ENCODE results near the gene LCNL1. TPM values are rescaled to one million over a fixed set of nuclear protein-coding genes. Genes with fewer than 3 reads are reported as not detected.

LCNL1 gene
- total and polyA plus RNA-seq, 8 donors: 0.19 to 0.25 TPM; not detected in 6

DNA sequence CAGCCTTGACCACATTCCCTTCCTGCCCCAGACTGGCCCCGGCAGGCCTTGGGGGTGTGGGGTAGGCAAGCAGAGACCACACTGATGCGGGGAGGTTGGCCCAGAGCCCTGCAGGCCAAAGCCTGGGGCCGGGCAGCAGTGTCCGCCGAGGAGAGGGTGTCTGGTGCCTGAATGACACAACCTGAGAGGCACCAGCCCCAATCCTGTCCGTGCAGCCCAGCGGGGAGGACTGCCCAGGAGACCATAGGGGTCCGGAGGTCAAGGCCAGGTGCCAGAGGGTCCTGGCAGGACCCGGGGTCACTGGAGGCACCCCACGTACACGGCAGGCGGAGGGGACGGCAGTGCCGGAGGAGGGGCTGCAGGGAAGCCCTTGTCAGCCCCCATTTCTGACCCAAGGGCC is 11.0 kb upstream of the LCNL1 start:
- no peak overlapping the region for H3K4me3 ChIP-seq
- WGBS, 5 donors: 76 to 81% (median 79%) methylated on average over 11 to 14 of the region's 14 CpGs
- H3K27ac ChIP-seq: no peak overlapping the region
- H3K9me3 ChIP-seq: no peaks in the 10 kb centered on the region
- no peak for TF ChIP-seq POLR2AphosphoS5 (IDR thresholded peaks at IDR 0.05)
- no peak for TF ChIP-seq POLR2A (IDR thresholded peaks at IDR 0.05)
- H3K36me3 ChIP-seq: no peaks in the 10 kb centered on the region
- peaks cover 6 to 20% (median 13%) of the 10 kb centered on the region in 4 donors for H3K4me1 ChIP-seq
- peaks cover 0 to 23% (median 0%) of the 10 kb centered on the region in 3 donors for H3K27me3 ChIP-seq
- no peak for DNase-seq
- intact Hi-C loops (cut with DNase I; ENCODE audit: low total_unique reads): no loop called here

DNA sequence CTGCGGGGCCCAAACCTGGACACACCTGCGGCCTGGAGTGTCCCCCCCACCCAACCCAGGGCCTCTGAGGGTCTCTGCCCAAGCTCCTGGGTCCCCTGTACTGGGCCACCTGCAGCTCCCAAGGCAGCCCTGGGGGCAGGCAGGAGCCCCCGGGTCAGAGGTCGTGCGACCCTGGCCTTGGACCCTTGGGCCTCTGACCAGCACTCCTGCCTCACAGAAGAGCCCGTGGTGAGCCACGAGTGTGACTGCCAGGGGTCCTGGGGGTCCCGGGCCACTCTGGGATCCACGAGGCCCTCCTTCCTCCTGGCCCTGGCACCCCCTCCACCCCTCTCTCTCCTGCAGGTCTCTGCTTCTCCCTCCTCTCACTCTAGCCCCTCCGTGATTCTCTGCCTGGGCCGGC is 10.5 kb upstream of the LCNL1 start:
- DNase-seq: no peak
- intact Hi-C loops (cut with DNase I; ENCODE audit: low total_unique reads): no loop called here
- 58 to 84% (median 81%) methylated on average over 4 to 11 of the region's 11 CpGs for WGBS, 5 donors
- H3K27ac ChIP-seq: no peak overlapping the region
- H3K4me1 ChIP-seq: peaks cover 7 to 26% (median 15%) of the 10 kb centered on the region in 4 donors
- no peak overlapping the region for H3K4me3 ChIP-seq
- H3K36me3 ChIP-seq: no peaks in the 10 kb centered on the region
- peaks cover 0 to 24% (median 0%) of the 10 kb centered on the region in 3 donors for H3K27me3 ChIP-seq
- TF ChIP-seq, protein P1, sequence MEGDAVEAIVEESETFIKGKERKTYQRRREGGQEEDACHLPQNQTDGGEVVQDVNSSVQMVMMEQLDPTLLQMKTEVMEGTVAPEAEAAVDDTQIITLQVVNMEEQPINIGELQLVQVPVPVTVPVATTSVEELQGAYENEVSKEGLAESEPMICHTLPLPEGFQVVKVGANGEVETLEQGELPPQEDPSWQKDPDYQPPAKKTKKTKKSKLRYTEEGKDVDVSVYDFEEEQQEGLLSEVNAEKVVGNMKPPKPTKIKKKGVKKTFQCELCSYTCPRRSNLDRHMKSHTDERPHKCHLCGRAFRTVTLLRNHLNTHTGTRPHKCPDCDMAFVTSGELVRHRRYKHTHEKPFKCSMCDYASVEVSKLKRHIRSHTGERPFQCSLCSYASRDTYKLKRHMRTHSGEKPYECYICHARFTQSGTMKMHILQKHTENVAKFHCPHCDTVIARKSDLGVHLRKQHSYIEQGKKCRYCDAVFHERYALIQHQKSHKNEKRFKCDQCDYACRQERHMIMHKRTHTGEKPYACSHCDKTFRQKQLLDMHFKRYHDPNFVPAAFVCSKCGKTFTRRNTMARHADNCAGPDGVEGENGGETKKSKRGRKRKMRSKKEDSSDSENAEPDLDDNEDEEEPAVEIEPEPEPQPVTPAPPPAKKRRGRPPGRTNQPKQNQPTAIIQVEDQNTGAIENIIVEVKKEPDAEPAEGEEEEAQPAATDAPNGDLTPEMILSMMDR (IDR thresholded peaks at IDR 0.05): no peak
- TF ChIP-seq EP300 (IDR thresholded peaks at IDR 0.05) (no peak), POLR2A (IDR thresholded peaks at IDR 0.05) (no peak), POLR2AphosphoS5 (IDR thresholded peaks at IDR 0.05) (no peak)
- H3K9me3 ChIP-seq: no peaks in the 10 kb centered on the region

DNA sequence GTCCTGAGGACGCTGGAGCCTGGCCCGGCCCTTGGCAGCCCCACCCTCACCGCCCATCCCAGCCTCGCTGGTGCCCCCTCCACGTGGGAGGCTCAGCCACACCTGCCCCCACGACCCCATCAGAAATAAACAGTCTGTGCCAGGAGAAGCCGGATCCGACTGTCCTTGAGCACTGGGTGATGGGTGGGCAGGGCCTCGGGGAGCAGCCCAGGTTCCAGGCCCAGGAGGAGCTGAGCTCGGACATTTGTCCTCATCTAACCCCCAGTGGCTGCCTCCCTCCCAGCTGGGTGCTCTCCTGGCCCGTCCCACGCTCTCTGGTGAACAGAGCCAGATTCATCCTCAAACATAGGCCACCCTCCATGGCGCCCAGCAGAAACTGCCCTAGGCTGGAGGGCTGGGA is 10.1 kb upstream of the LCNL1 start:
- Histone ChIP-seq H3K4me3 (no peak overlapping the region), H3K9me3 (no peaks in the 10 kb centered on the region), H3K36me3 (no peaks in the 10 kb centered on the region), H3K4me1 (peaks cover 11 to 30% (median 18%) of the 10 kb centered on the region in 4 donors), H3K27ac (no peak overlapping the region), H3K27me3 (peaks cover 0 to 27% (median 2%) of the 10 kb centered on the region in 3 donors)
- intact Hi-C loops (cut with DNase I; ENCODE audit: low total_unique reads): no loop called here
- no peak for TF ChIP-seq POLR2A (IDR thresholded peaks at IDR 0.05)
- no peak for TF ChIP-seq POLR2AphosphoS5 (IDR thresholded peaks at IDR 0.05)
- TF ChIP-seq EP300 (IDR thresholded peaks at IDR 0.05): no peak
- TF ChIP-seq, protein P1 (IDR thresholded peaks at IDR 0.05): no peak
- no peak for DNase-seq
- 54 to 71% (median 60%) methylated on average over 10 to 13 of the region's 13 CpGs for WGBS, 5 donors

DNA sequence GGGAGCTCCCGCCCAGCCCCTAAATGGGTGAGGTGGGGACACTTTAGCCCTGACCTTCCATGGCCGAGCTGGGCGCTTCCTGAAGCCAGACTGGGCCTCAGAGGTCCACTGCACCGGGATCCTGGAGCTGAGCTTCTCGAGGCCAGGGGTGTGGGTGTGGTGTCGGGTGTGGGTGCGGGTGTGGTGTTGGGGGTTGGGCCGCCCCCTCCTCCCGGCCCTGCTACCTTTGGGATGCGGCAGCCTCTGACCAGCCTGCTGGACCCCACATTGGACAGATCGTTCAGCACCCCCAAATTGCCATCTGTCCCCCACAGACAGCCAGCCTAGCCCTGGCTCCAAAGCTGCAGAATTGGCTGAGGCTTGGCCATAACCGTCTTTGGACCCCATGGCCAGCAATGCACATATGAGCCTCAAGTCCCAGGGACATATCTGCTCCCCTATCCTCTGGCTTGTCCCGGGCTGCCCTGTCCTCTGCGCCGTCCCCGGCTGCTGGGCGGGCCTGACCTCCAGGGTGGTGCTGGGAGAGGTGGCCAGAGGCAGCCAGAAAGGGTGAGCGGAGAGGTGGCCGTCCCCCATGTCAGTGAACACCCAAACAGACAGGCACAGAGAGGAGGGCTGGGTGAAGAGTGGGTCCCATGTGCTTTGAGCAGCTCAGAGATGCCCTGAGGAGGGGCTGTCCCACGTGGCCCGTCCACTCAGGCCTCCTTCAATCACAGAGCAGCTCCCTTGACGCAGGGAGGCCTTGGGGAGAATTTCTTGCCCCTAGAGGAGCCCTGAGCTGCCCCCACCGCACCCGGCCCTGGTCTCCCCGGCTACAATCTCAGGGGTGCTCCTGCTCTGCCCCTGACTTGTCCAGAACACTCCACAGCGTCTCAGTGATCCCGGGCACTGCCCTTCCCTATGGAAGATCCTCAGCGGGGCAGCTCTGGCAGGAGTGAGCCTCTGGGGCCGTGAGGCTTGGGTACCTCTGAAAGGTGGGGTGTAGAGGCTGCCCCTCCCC is 8.9 kb upstream of the LCNL1 start:
- no peak overlapping the region for H3K27ac ChIP-seq
- H3K4me3 ChIP-seq: no peak overlapping the region
- H3K36me3 ChIP-seq: no peaks in the 10 kb centered on the region
- peaks cover 16 to 41% (median 27%) of the 10 kb centered on the region in 4 donors for H3K4me1 ChIP-seq
- no peak for DNase-seq
- H3K27me3 ChIP-seq: peaks cover 0 to 28% (median 6%) of the 10 kb centered on the region in 3 donors
- H3K9me3 ChIP-seq: no peaks in the 10 kb centered on the region
- intact Hi-C loops (cut with DNase I; ENCODE audit: low total_unique reads): no loop called here
- 80 to 86% (median 85%) methylated on average over 18 to 29 of the region's 29 CpGs for WGBS, 5 donors
- TF ChIP-seq, protein P1 (IDR thresholded peaks at IDR 0.05): no peak
- TF ChIP-seq EP300 (IDR thresholded peaks at IDR 0.05) (no peak), POLR2A (IDR thresholded peaks at IDR 0.05) (no peak), POLR2AphosphoS5 (IDR thresholded peaks at IDR 0.05) (no peak)
